ENCODE measurements around the gene CDH2.

CDH2 gene

DNA sequence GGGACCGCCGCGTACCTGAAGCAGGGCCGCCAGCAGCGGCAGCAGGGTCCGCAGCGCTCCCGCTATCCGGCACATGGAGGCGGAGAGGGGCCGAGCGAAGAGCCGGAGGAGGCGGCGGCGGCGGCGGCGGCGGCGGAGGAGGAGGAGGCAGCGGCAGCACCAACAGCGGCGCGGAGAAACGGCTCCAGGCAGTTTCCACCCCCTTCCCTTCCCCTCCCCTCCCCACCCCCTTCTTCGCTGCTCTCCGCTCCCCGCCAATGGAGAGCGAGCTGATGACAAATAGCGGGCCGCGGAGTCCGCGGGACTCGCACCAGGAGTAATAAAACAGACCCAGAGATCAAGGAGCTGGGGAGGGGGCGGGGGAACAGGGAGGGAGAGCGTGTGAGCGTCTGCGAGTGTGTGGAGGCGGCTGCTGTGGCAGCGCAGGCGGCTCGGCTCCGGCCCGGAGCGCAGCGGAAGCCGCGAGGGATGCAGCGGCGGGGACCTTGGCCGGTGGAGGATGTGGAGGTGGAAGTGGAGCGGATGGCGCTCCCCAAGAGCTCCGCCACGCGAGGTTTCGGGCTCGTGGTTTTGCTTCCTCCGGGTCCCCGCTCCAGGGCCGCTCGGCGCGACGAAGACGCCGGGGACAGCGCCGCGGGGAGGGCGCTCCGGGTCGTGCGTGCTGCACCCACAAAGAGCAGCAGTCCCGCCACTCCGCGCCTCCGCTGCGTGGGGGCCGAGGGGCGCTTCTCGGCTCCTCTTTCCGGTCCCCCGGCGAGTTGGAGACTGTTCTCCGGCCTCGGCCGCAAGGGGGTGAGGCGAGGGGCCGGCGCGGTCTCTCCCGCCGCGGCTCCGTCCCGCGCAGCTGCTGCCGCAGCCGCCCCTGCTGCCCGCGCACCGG, at the start of gene CDH2:
Gene CDH2, minus strand, starts transcription at position 183 of the 880 bp plus-strand sequence. Its CDS starts 108 bp downstream, at position 75.
- peak; percentile 87 for DNase-seq (ENCODE audit: low spot score)

DNA sequence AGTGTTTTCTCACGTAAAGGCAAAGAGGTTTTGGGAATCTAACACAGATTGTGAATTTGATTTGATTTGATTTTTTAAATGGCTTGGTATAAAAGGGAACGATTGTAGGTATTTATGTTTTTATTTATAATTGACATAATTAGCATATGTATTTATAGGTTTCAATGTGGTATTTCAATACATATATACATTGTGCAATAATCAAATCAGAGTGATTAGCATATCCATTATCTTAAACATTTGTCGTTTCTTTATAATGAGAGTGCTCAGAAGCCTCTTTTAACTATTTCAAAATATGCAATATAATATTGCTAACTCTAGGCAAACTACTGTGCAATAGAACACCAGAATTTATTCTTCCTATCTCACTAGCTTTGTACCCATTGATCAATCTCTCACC, 35.1 kb upstream of the CDH2 start:
- no peak for DNase-seq (ENCODE audit: low spot score)

DNA sequence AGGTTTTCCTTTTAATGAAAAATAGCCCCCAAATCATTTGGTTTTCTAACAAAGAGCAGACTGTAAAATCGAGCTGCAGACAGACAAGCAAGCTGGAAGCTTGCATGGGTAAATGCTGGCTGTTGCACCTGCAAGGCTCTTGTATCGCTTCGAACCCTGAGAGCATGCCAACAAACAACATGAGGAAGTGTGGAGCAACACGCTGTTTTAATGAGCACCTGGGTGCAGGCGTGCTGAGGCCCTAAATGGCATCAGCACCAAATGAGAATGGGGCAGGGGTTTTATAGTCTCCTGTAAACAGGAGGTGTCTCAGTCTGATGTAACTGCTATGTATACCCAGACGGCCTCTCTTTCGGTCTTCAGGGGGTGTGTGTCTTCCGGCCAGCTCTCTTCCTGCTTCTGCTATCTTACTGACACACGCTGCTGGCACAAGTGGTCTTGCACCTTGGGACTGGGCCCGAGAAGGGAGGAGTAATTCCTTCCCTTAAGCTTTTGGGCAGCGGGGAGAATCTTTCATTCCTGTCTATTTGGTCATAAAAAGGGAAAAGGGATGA, 31.9 kb upstream of the CDH2 start:
- DNase-seq (ENCODE audit: low spot score): no peak

DNA sequence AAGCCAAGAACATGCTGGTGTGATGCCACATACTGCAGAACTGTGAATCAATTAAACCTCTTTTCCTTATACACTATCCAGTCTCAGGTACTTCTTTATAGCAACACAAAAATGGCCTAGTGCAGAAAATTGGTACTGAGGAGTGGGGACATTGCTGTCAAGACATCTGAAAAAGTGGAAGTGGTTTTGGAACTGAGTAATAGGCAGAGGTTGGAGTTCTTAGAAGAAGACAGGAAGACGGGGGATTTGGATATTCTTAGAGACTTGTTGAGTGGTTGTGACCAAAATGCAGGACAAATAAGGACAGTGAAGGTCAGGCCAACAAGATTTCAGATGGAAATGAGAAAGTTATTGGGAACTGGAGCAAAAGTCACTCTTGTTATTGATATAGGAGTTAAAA, 31.3 kb upstream of the CDH2 start:
- DNase-seq (ENCODE audit: low spot score): no peak

DNA sequence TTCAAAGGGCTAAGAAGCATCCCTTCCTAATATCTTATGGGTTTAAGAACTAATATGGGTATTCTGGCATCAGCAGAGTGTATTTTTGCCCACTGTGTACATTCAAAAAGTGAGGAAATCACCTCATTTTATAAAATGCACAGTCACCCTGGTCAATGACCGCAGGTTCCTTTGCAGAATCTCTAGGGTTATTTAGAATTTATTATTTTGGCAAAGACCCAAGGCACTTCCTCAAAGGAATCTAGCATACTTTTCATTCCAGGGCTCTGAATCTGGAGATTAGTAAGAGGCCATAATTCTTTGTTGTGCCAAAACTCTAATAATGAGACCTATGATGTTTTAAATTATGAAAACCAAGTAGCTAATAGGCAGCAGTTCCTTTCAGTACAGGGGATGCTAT, 27.2 kb upstream of the CDH2 start:
- DNase-seq (ENCODE audit: low spot score): no peak

DNA sequence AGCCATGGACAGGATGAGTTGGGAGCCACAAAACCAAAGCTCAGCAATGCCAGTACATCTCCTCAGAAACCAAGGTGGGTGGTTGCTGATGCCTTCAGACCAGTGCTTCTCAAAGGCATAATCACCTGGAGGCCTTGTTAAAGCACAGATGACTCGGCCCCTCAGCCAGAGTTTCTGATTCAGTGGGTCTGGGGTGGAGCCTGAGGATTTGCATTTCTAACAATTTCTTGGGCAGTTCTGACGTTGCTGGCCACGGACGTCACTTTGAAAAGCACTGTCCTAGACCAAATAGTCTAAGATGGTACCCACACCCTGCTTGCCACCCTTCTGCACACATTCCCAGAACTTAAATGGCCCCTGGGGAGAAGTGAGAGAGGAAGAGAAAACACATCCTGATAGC, 24.1 kb upstream of the CDH2 start:
- no peak for DNase-seq (ENCODE audit: low spot score)

DNA sequence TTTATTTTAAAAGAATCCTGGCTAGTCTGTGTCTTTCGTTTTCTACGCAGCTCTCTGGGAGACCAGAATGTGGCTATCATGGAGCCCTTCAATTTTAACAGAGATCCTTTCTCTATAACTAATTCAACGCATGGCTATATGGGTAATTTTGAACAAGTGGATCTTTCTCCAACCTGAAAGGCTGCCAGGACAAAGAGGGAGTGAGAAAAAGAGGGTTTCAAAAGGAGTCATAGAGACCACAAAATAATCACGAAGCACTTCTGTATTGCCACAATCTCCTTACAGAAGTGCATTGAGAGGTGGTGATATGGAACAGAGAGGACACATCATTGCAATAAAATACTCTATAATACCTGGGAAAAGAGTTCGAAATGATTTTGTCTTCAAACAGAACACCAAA, 21.7 kb upstream of the CDH2 start:
- DNase-seq (ENCODE audit: low spot score): no peak

DNA sequence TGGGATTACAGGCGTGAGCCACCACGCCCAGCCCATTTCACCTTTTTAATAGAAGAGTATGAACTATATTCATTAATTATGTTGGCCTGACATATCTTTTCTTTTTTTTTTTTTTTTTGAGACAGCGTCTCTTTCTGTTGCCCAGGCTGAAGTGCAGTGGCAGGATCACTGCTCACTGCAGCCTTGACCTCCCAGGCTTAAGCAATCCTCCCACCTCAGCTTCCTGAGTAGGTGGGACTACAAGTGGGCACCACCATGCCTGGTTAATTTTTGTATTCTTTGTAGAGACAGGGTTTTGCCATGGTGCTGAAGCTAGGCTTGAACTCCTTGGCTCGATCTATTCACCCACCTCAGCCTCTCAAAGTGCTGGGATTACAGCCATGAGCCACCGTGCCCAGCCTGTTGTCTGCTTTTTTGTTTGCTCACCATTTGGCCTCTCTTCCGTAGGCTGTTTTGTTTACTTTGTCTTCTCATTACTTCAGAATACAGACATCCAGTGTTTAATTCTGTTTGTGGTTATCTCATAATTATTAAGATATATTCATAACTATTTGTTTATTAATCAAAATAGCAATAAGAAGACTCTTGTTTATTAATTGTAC, 16.3 kb upstream of the CDH2 start:
- DNase-seq (ENCODE audit: low spot score): no peak

DNA sequence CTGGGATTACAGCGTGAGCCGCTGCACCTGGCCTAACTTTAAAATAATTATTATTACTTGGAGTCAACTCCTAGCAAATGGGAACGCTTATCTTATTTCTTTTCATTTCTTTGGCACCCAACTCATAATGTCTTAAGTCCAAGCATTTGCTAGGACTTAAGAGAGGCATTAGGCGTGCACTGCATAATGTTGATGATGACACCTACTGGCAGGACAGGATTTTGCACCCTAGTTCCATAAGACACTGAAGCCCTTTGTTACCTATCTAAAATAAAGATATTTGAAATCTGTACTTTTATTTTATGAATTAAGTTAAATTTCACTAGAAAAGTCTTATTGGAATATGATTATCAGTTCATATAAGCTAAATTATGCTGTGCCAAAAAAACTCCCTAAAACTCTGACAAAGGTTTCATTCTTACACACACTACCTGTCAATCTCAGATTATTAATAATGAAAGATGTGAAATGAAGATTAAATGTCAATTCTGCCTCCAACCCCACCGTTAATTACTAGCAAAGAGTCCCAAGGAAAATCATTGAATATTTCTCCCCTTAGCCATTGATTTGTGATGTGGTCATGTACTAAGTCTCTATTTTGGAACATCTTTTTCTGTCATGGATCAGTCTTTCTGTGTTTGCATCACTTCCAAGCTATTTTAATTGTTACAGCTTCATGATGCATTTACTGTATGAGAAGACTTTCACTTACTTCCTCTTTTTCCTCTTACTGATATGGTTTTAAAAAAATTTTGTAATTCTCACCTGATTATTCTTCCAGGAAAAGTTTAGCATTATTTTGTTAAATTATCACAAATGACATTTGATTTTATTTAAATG, 12.7 kb upstream of the CDH2 start:
- no peak for DNase-seq (ENCODE audit: low spot score)

DNA sequence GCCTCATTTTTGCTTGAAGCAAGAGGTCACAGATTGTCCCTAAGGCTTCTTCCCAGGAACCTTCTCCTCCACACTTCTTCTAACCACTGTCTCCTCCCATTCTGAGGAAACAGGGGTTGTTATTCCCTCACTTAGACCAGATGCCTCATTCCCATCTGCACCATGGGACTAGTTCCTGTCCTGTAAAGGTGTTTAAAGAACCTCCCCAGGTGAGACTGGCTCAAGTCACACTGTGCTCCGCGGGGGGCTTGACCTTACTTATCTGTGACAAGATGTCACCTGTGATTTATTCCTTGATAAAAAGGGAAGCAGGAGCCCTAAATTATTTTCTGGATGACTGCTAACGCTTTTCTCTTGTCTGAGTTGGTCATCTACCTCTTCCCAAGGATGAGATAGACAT, 8.2 kb upstream of the CDH2 start:
- no peak for DNase-seq (ENCODE audit: low spot score)

DNA sequence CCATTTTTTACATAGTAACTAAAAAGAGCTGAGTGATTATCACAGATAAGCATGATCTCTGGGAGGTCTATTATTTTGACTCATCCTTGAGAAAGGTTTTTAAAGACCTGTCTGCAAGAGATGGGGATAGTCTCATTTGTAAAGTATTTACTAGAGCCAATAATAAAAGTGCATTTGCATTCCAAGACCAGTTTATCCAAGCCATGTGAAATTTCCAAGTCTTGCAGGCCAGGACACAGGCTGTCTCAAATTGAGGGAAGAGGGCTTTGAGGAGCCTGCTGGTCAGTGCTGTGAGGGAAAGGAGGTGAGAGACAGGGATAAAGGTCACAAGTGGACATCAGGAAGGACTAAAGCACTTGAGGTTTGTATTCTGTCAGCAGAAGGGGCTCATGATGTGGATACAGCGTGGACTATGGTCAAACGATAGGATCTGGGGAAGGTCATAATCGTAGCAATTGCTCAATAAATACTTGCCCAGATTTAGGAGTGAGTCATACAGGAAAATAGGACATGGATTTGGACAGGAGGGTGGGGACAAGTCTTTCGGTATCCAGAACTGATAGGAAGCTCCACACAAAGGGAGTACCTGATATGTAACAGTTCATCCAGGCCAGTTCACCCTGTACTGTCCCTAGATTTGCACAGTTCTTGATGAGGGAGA, 6.6 kb upstream of the CDH2 start:
- no peak for DNase-seq (ENCODE audit: low spot score)

DNA sequence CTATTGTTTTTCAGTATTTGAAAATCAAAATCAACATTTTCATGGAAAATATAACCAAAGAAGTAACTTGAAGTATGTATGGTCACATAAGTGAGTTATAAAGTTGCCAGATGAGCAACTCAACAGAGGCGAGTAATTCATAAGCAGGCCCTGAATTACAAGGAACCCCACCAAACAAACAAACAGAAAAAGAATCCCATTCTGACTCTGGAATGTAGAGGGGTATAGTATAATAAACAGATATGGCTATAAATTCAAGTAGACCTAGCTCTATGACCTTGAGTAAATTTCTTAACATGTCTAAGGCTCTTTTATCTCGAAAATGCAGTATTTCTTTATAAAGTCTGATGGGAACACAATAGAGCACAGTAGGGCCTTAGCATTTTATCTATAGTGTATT, 4.7 kb upstream of the CDH2 start:
- DNase-seq (ENCODE audit: low spot score): no peak

DNA sequence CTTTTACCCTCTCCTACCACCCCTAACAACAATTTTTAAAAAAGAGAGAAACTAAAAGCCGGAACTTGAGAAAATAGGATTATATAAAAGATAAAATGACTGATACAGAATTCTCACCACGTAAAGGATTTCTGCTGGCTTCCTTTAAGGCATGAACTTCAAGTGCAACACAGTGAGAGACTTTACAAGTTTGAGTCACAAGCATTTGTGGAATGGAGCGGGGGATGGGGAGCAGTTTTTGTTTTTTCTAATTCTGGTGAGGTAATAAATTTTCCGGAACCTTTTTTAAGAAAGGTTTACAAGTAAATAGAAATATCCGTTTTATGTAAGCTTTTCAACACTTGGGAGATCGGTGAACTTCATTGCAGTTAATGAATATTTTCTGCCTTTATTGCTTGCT, 1.8 kb upstream of the CDH2 start:
- no peak for DNase-seq (ENCODE audit: low spot score)

DNA sequence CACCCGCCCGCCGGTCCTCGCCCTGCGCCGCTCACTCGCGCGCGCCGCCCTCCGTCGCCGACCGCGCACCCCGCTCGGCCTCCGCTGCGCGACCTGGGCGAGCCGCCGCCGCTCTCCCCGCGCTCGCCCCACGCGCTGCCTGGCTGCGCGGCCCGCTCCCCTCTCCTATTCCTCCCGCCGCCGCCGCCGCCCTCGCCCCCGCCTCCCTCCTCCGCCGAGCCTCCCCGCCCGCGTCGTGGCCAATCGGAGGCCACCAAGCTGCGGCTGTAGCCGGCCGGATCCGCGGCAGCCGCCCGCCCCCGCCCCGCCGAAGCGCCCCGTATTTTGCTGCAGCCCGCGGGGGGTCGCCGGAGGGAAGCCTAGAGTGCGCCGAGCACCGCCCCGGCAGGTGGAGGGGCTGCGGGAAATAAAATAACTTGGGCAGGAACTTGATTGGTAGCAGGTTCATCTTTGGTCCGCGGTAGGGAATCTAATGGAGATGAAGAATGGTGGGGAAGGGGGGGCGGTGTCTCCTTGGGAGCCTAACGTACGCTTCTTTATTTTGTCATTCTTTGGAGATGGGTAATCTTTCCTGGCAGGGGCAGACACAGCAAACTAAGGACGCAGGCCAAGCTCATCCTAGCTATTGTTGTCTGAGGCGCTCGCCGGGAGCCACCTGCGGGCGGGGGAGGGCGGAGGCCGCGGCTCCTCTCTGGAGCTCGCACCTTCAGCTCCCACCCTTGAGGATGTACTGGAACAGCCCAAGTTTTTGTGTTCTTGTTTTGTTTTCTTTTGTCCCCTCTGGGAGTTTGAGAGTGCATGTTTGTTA, 1.1 kb upstream of the CDH2 start:
- DNase-seq (ENCODE audit: low spot score): peak; percentile 68

DNA sequence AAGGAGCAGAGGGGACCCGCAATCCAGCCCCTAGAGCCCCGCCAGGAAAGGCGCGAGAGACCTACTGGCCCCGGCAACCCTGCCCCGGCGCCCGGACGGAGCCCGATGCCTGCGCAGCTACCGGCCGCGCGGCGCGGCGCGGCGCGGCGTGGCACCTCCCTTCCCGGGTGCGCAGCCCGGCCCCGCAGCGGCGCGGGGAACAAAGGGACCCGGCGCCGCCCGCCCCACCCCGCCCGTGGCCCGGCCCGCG, 307 bp downstream of the CDH2 start:
- peak; percentile 12 for DNase-seq (ENCODE audit: low spot score)

DNA sequence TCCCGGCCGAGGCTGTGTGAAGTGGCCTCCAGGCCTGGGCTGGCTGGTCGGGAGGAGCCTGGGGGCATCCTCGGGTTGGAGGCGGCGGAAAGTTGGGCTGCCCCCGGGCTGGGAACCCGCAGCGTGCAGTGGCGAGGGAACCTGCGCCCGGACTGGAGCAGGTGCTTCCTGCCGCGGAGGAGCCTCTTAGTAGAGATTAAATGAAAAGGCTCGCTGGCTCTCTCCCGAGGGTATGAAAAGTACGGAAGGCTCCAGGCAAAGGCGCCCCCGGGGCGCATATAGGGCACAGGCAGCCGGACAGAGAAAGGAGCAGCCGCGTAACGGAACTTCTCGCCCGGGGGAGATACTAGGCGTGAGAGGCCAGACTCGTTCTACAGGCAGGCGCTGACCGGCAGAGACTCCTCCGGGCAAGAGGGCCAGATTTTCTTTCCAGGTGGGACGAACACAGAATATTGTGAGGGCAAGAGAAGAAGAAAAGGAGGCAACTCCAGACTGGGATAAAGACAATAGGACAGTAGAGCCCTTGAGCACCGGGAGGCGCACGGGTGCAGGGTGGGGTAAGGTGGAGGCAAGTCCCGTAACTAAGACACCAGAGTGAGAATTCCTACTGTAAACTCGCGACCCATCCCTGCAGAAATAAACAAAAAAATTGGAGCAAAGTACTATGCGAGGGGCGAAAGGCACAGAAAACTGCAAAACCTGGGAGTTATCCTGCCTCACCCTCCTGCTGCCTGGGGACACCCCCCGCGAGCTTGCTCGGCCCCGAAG, 816 bp downstream of the CDH2 start:
- DNase-seq (ENCODE audit: low spot score): peak; percentile 32

DNA sequence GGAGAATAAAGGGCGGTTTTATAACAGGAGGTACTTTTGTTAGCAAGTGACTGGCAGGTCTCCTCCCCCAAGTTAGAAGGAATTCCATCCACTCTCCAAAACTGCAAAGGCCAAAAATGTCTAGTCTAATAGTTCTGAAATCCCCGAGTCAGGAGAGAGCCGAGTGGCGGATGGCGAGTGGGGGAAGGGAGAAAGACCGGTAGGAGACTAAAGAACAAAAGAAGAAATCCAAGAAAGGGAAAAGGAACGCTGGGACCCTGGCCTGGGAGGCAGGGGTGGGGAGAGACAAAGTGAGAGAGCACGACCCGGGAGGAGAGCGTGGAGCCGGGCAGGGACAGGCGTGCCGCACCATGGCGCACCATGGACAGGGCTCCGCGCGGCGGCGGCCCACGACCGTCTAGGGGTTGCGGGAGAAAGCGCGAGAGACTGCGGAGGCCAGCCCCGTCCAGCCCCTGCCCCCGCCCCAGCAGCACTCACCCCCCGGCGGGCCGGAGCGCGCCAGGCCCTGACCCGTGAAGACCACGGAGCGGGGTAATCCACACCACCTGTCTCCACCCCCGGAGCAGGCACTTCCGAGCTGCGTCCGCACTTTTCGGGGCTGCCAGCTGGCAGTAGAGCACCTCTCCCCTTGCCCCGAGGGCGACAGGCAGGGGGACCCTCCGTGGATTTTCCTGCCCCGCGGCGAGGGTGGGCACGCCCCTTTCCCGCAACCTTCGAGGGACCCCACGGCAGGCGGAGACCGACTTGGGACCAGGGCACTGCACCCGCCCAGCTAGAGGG, 1.6 kb downstream of the CDH2 start:
- DNase-seq (ENCODE audit: low spot score): peak; percentile 20

DNA sequence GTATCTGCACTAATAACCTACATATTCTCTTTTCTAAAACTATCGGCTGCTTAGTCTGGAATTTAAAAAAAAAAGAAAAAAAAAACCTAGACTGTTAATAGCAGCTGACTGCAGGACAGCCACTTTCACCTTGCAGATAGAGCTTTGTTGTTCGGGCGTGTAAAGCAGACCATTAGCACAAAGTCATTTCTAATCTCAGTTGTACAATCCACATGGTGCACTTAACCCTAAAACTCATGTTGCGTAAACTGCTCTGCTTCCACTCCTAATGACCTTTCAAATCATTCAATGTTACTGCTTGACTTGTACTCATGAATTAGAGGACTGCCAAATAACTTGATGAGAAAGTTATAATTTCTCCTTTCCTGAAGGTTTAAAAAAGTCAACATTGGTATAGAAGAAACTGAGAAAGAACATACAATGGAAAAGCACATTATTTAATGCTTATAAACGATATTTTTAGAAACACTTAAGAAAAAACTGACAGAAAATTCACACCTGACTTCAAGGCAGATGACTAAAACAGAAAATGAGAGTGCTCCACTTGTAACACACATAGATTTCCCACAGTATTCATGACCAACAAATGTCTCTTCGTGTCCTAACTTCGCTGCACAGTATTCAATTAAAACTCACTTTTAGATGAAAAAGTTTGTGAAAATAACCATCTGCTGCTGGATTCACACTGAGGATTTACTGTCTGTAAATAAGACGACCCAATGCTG, 2.6 kb downstream of the CDH2 start:
- DNase-seq (ENCODE audit: low spot score): peak; percentile 22

DNA sequence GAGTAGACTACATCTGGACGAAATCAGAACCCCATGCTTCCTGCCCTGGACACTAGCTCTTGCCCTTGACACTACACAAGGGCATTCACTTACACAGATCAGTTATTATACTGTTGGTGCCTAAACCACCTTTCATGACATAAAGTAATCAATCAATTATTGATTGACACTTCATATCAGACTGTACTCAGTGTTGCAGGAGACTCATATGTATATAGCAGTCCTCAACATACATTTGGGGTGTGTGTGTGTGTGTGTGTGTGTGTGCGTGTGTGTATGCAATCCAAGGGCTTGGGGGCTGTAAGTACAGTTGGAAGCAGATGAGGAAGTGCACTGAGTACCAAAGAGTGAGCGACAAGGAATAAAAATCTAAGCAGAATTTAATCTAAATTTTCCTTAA, 5.1 kb downstream of the CDH2 start:
- DNase-seq (ENCODE audit: low spot score): no peak

Data from HuH-7 (cell line).